Neuronal stem cell (in vitro differentiated cells): ENCODE measurements around the gene ZCCHC24.

ENCODE experiments used
- DNase-seq: peaks from one replicate; pipeline ENCODE4 v3.0.0-alpha.2; 2013; ENCODE audit warnings: low spot score
- H2AFZ ChIP-seq: one replicate; pipeline ENCODE4 v1.6.1; 2013; ENCODE audit warnings: mild to moderate bottlenecking, low read length, inconsistent platforms
- H2AK5ac ChIP-seq: 2 replicates; pipeline ENCODE4 v1.6.1; 2013; ENCODE audit warnings: low read depth, mild to moderate bottlenecking, inconsistent platforms, low read length, moderate library complexity, mixed read lengths
- H2BK120ac ChIP-seq: 2 replicates; pipeline ENCODE4 v1.6.1; 2013; ENCODE audit warnings: low read depth, mild to moderate bottlenecking, inconsistent platforms, low read length, moderate library complexity, mixed read lengths
- H2BK12ac ChIP-seq: one replicate; pipeline ENCODE4 v1.6.1; 2013; ENCODE audit warnings: low read length, inconsistent platforms
- H2BK15ac ChIP-seq: 2 replicates; pipeline ENCODE4 v1.6.1; 2013; ENCODE audit warnings: mild to moderate bottlenecking, low read length, inconsistent platforms, mixed read lengths
- H2BK5ac ChIP-seq: one replicate; pipeline ENCODE4 v1.6.1; 2013; ENCODE audit warnings: inconsistent platforms, mild to moderate bottlenecking, low read length, moderate library complexity
- H3K14ac ChIP-seq: one replicate; pipeline ENCODE4 v1.6.1; 2013; ENCODE audit warnings: low read length, inconsistent platforms
- H3K18ac ChIP-seq: 2 replicates; pipeline ENCODE4 v1.6.1; 2013; ENCODE audit warnings: low read length, inconsistent platforms
- H3K23ac ChIP-seq: 2 replicates; pipeline ENCODE4 v1.6.1; 2013; ENCODE audit warnings: low read depth, mild to moderate bottlenecking, mixed read lengths, low read length, inconsistent platforms; ENCODE audit not compliant: poor library complexity
- H3K27ac ChIP-seq: replicated peaks from 3 replicates; pipeline ENCODE4 v1.5.1; 2013; ENCODE audit warnings: low read length, inconsistent platforms
- H3K27me3 ChIP-seq, 3 experiments: 2 replicates each; pipeline ENCODE4 v1.6.1; 2013; ENCODE audit warnings: low read length in 3 of 3, mild to moderate bottlenecking in 2 of 3, inconsistent platforms in 1 of 3, low read depth in 1 of 3, mixed read lengths in 1 of 3, moderate library complexity in 1 of 3; ENCODE audit not compliant: control insufficient read depth in 3 of 3, insufficient read depth in 3 of 3
- H3K36me3 ChIP-seq, 2 donors: replicated peaks in 1 of 2; 2 replicates each; pipeline ENCODE4 v1.6.1; 2013; ENCODE audit warnings: low read length in 2 of 2; ENCODE audit not compliant: control insufficient read depth in 2 of 2, insufficient read depth in 2 of 2
- H3K4ac ChIP-seq: 2 replicates; pipeline ENCODE4 v1.6.1; 2013; ENCODE audit warnings: inconsistent platforms, mild to moderate bottlenecking, low read length, moderate library complexity
- H3K4me1 ChIP-seq, 2 donors: 1 replicate in 1 of 2; 2 replicates in 1 of 2; pipeline ENCODE4 v1.6.1; 2013; ENCODE audit warnings: low read length in 2 of 2, low read depth in 1 of 2; ENCODE audit not compliant: control insufficient read depth in 2 of 2, insufficient read depth in 1 of 2
- H3K4me2 ChIP-seq: one replicate; pipeline ENCODE4 v1.6.1; 2013; ENCODE audit warnings: mild to moderate bottlenecking, low read length, inconsistent platforms; ENCODE audit not compliant: insufficient read depth, poor library complexity, severe bottlenecking
- H3K4me3 ChIP-seq, 2 donors: 2 replicates each; pipeline ENCODE4 v1.5.1; 2013; ENCODE audit warnings: low read length in 2 of 2, mild to moderate bottlenecking in 2 of 2, inconsistent platforms in 1 of 2, moderate library complexity in 1 of 2
- H3K79me1 ChIP-seq: one replicate; pipeline ENCODE4 v1.6.1; 2013; ENCODE audit warnings: low read depth, mild to moderate bottlenecking, inconsistent platforms, low read length, moderate library complexity
- H3K9ac ChIP-seq: one replicate; pipeline ENCODE4 v1.6.1; 2013; ENCODE audit warnings: mild to moderate bottlenecking, low read depth, low read length, inconsistent platforms; ENCODE audit not compliant: poor library complexity
- H3K9me3 ChIP-seq, 2 donors: replicated peaks in 1 of 2; 2 replicates each; pipeline versions ENCODE3 to v1.6.1; 2013; ENCODE audit warnings: low read length in 2 of 2, mild to moderate bottlenecking in 2 of 2, inconsistent platforms in 1 of 2, low read depth in 1 of 2, mixed read lengths in 1 of 2, moderate library complexity in 1 of 2; ENCODE audit not compliant: control insufficient read depth in 2 of 2, insufficient read depth in 1 of 2
- H4K8ac ChIP-seq: one replicate; pipeline ENCODE4 v1.6.1; 2013; ENCODE audit warnings: low read depth, mild to moderate bottlenecking, inconsistent platforms, low read length, moderate library complexity
- H4K91ac ChIP-seq: one replicate; pipeline ENCODE4 v1.6.1; 2013; ENCODE audit warnings: low read length, low read depth, mild to moderate bottlenecking, inconsistent platforms; ENCODE audit not compliant: poor library complexity
- WGBS, 2 donors: extraction: QIAGEN DNeasy Blood & Tissue Kit; methylation state at CpG; one replicate each; pipeline ENCODE4 v1.1.7; 2013; ENCODE audit warnings: missing lambda C conversion rate in 2 of 2, mixed read lengths in 1 of 2; ENCODE audit not compliant: insufficient read length in 2 of 2, insufficient replicate concordance in 1 of 2; ENCODE audit errors: extremely low coverage in 2 of 2; 5-methylcytosine and 5-hydroxymethylcytosine counted together

ZCCHC24 gene

DNA sequence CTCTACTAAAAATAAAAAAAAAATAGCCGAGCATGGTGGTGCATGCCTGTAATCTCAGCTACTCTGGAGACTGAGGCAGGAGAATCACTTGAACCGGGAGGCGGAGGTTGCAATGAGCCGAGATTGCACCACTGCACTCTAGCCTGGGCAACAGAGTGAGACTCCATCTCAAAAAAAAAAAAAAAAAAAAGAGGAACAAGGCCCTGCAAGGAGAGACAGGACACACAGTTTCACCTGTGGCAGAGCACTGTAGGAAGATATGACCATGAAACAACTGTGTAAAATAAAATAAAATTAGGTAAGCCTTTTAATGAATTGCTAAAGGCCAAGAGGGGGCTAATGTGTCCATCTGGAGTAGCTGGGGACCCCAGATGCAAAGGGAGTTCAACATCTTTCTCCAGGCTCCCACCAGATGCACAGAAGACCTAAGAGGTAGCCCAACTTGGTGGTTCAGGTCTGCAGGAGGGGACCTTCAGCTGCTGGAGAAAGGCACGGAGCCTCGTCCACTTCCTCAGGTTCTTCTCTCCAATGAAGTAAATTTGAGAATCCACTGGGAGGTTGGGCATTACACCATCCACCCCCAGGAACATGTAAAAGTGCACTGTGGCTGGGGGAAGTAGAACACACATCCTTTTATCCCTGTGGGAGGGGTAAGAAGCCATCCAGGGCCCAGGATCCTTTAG, 85.5 kb downstream of the ZCCHC24 start:
- H2AFZ ChIP-seq: no peak overlapping the region
- H4K91ac ChIP-seq: no peak overlapping the region
- H3K4me3 ChIP-seq: no peak overlapping the region
- H3K23ac ChIP-seq: no peak overlapping the region
- no peak overlapping the region for H2BK15ac ChIP-seq
- H3K27ac ChIP-seq: no peak overlapping the region
- H3K4me1 ChIP-seq: peaks cover 0 to 2% of the 10 kb centered on the region in 2 donors
- H4K8ac ChIP-seq: no peak overlapping the region
- no peak for DNase-seq
- no peak overlapping the region for H3K18ac ChIP-seq
- H3K27me3 ChIP-seq: no peaks in the 10 kb centered on the region
- no peak overlapping the region for H2BK5ac ChIP-seq
- no CpG with 5 or more reads among the region's 6 CpGs for whole genome bisulfite sequencing, 2 donors
- H3K9ac ChIP-seq: no peak overlapping the region
- no peak overlapping the region for H3K4ac ChIP-seq
- H3K36me3 ChIP-seq: peaks cover 0 to 11% of the 10 kb centered on the region in 2 donors
- H3K79me1 ChIP-seq: no peaks in the 10 kb centered on the region
- H3K4me2 ChIP-seq: no peak overlapping the region
- no peaks in the 10 kb centered on the region for H3K9me3 ChIP-seq
- H3K14ac ChIP-seq: no peak overlapping the region
- no peak overlapping the region for H2BK120ac ChIP-seq
- H2BK12ac ChIP-seq: no peak overlapping the region
- H2AK5ac ChIP-seq: no peak overlapping the region

DNA sequence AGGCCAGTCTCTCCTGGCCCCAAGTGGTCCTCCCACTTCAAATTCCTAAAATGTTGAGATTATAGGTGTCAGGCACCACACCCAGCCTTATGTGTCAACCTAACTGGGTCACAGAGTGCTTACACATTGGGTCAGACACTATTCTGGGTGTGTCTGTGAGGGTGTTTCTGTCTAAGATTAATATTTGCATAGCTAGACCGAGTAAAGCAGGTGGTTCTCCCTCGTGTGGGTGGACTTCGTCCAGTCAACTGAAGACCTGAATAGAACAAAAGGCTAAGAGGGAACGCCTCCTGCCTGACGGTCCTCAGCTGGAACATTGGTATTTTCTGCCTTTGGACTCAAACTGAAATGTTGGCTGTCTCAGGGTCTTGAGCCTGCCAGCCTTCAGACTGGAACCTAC, 86.6 kb downstream of the ZCCHC24 start:
- Histone ChIP-seq H2AK5ac (no peak overlapping the region), H3K4me1 (peaks cover 0 to 2% of the 10 kb centered on the region in 2 donors), H3K4me3 (no peak overlapping the region), H3K27ac (no peak overlapping the region), H4K8ac (no peak overlapping the region), H3K79me1 (no peaks in the 10 kb centered on the region), H3K9ac (no peak overlapping the region), H2BK15ac (no peak overlapping the region), H3K9me3 (no peaks in the 10 kb centered on the region), H3K4ac (no peak overlapping the region), H2BK12ac (no peak overlapping the region), H3K23ac (no peak overlapping the region), H2BK5ac (no peak overlapping the region), H2BK120ac (no peak overlapping the region), H3K4me2 (no peak overlapping the region), H2AFZ (no peak overlapping the region), H3K36me3 (peaks cover 9 to 23% of the 10 kb centered on the region in 2 donors), H4K91ac (no peak overlapping the region), H3K14ac (no peak overlapping the region), H3K18ac (no peak overlapping the region), H3K27me3 (no peaks in the 10 kb centered on the region)
- no peak for DNase-seq
- no CpG with 5 or more reads among the region's 5 CpGs for WGBS, 2 donors

DNA sequence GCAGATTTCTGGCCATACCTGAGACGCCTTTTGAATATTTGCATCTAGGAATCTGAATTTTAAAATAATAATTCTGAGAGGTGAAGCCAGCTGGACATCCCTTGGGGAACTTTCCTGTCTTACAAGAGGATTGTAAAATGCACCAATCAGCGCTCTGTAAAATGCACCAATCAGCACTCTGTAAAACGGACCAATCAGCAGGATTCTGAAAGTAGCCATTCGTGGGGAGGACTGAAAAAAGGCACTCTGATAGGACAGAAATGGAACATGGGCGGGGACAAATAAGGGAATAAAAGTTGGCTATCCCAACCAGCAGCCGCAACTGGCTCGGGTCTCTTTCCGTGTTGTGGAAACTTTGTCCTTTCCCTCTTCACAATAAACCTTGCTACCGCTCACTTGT, 88.2 kb downstream of the ZCCHC24 start:
- no peak for DNase-seq
- no peaks in the 10 kb centered on the region for H3K79me1 ChIP-seq
- H4K8ac ChIP-seq: no peak overlapping the region
- H2BK15ac ChIP-seq: no peak overlapping the region
- no peak overlapping the region for H2AK5ac ChIP-seq
- H3K23ac ChIP-seq: no peak overlapping the region
- no peaks in the 10 kb centered on the region for H3K9me3 ChIP-seq
- H3K4me1 ChIP-seq: peaks cover 0 to 2% of the 10 kb centered on the region in 2 donors
- H3K18ac ChIP-seq: no peak overlapping the region
- no CpG with 5 or more reads among the region's 9 CpGs for whole genome bisulfite sequencing, 2 donors
- peaks cover 21 to 39% of the 10 kb centered on the region in 2 donors for H3K36me3 ChIP-seq
- no peak overlapping the region for H2AFZ ChIP-seq
- H3K4me3 ChIP-seq: no peak overlapping the region
- no peak overlapping the region for H3K9ac ChIP-seq
- no peak overlapping the region for H2BK120ac ChIP-seq
- no peak overlapping the region for H3K4me2 ChIP-seq
- no peak overlapping the region for H3K27ac ChIP-seq
- no peaks in the 10 kb centered on the region for H3K27me3 ChIP-seq
- no peak overlapping the region for H2BK5ac ChIP-seq
- H3K14ac ChIP-seq: no peak overlapping the region
- H2BK12ac ChIP-seq: no peak overlapping the region
- no peak overlapping the region for H3K4ac ChIP-seq
- no peak overlapping the region for H4K91ac ChIP-seq

DNA sequence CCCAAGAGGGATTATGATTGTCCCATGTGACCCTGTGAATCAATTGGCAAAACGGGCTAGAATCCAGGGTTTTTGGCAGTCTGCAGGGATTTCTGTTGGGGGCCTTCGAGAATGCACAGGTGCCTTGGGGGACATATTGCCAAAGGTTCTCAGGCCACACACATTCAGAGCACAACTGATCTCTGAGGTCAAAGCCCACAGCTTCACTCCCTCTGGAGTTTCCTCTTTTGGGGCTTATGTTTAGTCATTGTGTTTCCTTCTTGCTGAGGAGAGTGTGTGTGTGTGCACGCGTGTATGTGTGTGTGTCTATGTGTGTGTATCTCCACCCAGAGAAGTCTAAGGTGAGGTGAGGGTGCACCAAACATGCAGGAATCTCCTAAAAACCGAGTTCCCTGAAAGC, 89.3 kb downstream of the ZCCHC24 start:
- Histone ChIP-seq H3K36me3 (peaks cover 27 to 50% of the 10 kb centered on the region in 2 donors), H2BK5ac (no peak overlapping the region), H3K27me3 (no peaks in the 10 kb centered on the region), H3K4me3 (no peak overlapping the region), H3K14ac (no peak overlapping the region), H3K4me1 (peaks cover 0 to 2% of the 10 kb centered on the region in 2 donors), H4K8ac (no peak overlapping the region), H2BK120ac (no peak overlapping the region), H3K9me3 (no peaks in the 10 kb centered on the region), H4K91ac (no peak overlapping the region), H3K4me2 (no peak overlapping the region), H3K79me1 (no peaks in the 10 kb centered on the region), H3K27ac (no peak overlapping the region), H3K23ac (no peak overlapping the region), H2AFZ (no peak overlapping the region), H3K18ac (no peak overlapping the region), H3K4ac (no peak overlapping the region), H2BK12ac (no peak overlapping the region), H2BK15ac (no peak overlapping the region), H3K9ac (no peak overlapping the region), H2AK5ac (no peak overlapping the region)
- DNase-seq: no peak
- WGBS, 2 donors: no CpG with 5 or more reads among the region's 5 CpGs
